HepG2 (cell line): ENCODE data around the gene IGF2BP1. TPM values are rescaled to one million over a fixed set of nuclear protein-coding genes. Genes with fewer than 3 reads are reported as not detected.
A peak's percentile ranks its signal among the peaks of the same experiment; 100 is the strongest.

ENCODE experiments used
- CENPT ChIP-seq: sonication (generic); formaldehyde crosslinking; IDR thresholded peaks from 2 replicates; pipeline ENCODE4 v1.8.0; 2022; ENCODE audit warnings: low read depth, mild to moderate bottlenecking, moderate library complexity, missing genetic modification reagents
- ELF1 ChIP-seq: sonication (generic); formaldehyde crosslinking; IDR thresholded peaks from 2 replicates; pipeline ENCODE4 v1.4.0; 2020; ENCODE audit warnings: missing genetic modification reagents
- KDM1A ChIP-seq: IDR thresholded peaks from 2 replicates; pipeline ENCODE4 v1.6.1; 2016; ENCODE audit warnings: missing compliant biosample characterization
- KIAA2018 ChIP-seq: sonication (generic); formaldehyde crosslinking; IDR thresholded peaks from 2 replicates; pipeline ENCODE4 v1.5.0; 2020; ENCODE audit warnings: mild to moderate bottlenecking, missing genetic modification reagents, borderline replicate concordance
- PBX3 ChIP-seq: sonication (generic); formaldehyde crosslinking; IDR thresholded peaks from 2 replicates; pipeline ENCODE4 v1.8.1; 2023; ENCODE audit warnings: missing genetic modification reagents, inconsistent platforms, borderline replicate concordance
- SCMH1 ChIP-seq: sonication (generic); formaldehyde crosslinking; IDR thresholded peaks from 2 replicates; pipeline ENCODE4 v1.9.0; 2021; ENCODE audit warnings: missing genetic modification reagents, mild to moderate bottlenecking, borderline replicate concordance
- SNAPC5 ChIP-seq: sonication (generic); formaldehyde crosslinking; IDR thresholded peaks from 2 replicates; pipeline ENCODE4 v1.8.1; 2023; ENCODE audit warnings: mild to moderate bottlenecking, missing genetic modification reagents, borderline replicate concordance
- YY1 ChIP-seq: IDR thresholded peaks from 2 replicates; pipeline ENCODE4 v1.6.1; 2011; ENCODE audit warnings: low read length, low read depth, moderate library complexity, mild to moderate bottlenecking; ENCODE audit not compliant: insufficient read depth, insufficient replicate concordance
- ZBTB33 ChIP-seq: sonication (generic); formaldehyde crosslinking; IDR thresholded peaks from 2 replicates; pipeline ENCODE4 v1.4.0; 2020; ENCODE audit warnings: missing genetic modification reagents
- ZNF337 ChIP-seq: sonication (generic); formaldehyde crosslinking; IDR thresholded peaks from 2 replicates; pipeline ENCODE4 v1.5.1; 2020; ENCODE audit warnings: missing genetic modification reagents, low read depth, mild to moderate bottlenecking, borderline replicate concordance
- ZNF580 ChIP-seq: IDR thresholded peaks from 2 replicates; pipeline ENCODE4 v1.6.1; 2016; ENCODE audit warnings: low read depth, borderline replicate concordance
- ZNF644 ChIP-seq: IDR thresholded peaks from 2 replicates; pipeline ENCODE4 v1.6.1; 2016; ENCODE audit warnings: low read depth
- ZNF792 ChIP-seq: IDR thresholded peaks from 2 replicates; pipeline ENCODE4 v1.6.1; 2016
- ZNF800 ChIP-seq: sonication (generic); formaldehyde crosslinking; IDR thresholded peaks from 2 replicates; pipeline ENCODE4 v1.4.0; 2020; ENCODE audit warnings: missing genetic modification reagents
- polyA plus RNA-seq, 8 experiments: library from polyadenylated mRNA; depleted of rRNA in 3 of 8; stranded (reverse) in 7 of 8; unstranded in 1 of 8; fragments of >200 nt; fragmentation: Illumina TruSeq in 4 of 8; extraction: Trizol in 4 of 8; gene quantifications; 2 replicates each; pipeline versions ENCODE4 v1.2.1 to v1.2.3, GENCODE V29; 2011 to 2016; ENCODE audit warnings: low read depth in 4 of 8, missing spikeins in 1 of 8, mixed read lengths in 1 of 8; ENCODE audit not compliant: insufficient read depth in 1 of 8
- total RNA-seq, 5 experiments: library from RNA; depleted of rRNA; stranded (reverse); fragments of >200 nt; fragmentation: Illumina TruSeq; extraction: Trizol; gene quantifications; 2 replicates each; pipeline ENCODE4 v1.2.3, GENCODE V29; 2016; ENCODE audit warnings: low read depth in 1 of 5

Gene IGF2BP1
- total and polyA plus RNA-seq, 2 of the 13 experiments (the other 11 are each of a cell fraction or from before 2014, with no cell fraction given): 29.7 to 75.1 TPM

- TF ChIP-seq ZNF800 (CRISPR knock-in tag): no peak
- TF ChIP-seq SCMH1 (CRISPR knock-in tag): no peak
- TF ChIP-seq CENPT: no peak
- TF ChIP-seq ZNF337 (CRISPR knock-in tag): no peak
- no peak for TF ChIP-seq KDM1A (CRISPR knock-in tag)
- TF ChIP-seq SNAPC5: no peak
- TF ChIP-seq ZNF644: no peak
- TF ChIP-seq PBX3 (CRISPR knock-in tag): no peak
- no peak for TF ChIP-seq ZNF792
- TF ChIP-seq ELF1: no peak
- TF ChIP-seq ZNF580: no peak
- TF ChIP-seq YY1: peak; percentile 42
- peak; percentile 97 for TF ChIP-seq ZBTB33 (CRISPR knock-in tag)
- TF ChIP-seq KIAA2018: no peak
Measured at GRCh38 chr17:49035470-49036269, 38.5 kb downstream of the IGF2BP1 start (continued).
